TTC549 (cell line): Measurements from ENCODE around the gene CD300LB.
"Not testable (repeated sequence)": the region's sequence is repeated elsewhere in the genome, so short reads cannot be mapped to it uniquely, and the experiment has no call there.

Experiments
- FAIRE-seq: peaks from 2 replicates; lab custom pipeline; 2012; peaks lifted over from hg19 to GRCh38; lab: Jason Lieb, UNC

The CD300LB gene

GRCh38 chr17:74491626-74492025, 39.6 kb downstream of the CD300LB start:
- no peak for FAIRE-seq

GRCh38 chr17:74490716-74491115, 40.6 kb downstream of the CD300LB start:
- no peak for FAIRE-seq

GRCh38 chr17:74488276-74488675, 43.0 kb downstream of the CD300LB start:
- not testable (repeated sequence) for FAIRE-seq

GRCh38 chr17:74485841-74486240, 45.4 kb downstream of the CD300LB start:
- no peak for FAIRE-seq

- FAIRE-seq, result no peak
Measured at GRCh38 chr17:74485022-74485743, 46.1 kb downstream of the CD300LB start.

GRCh38 chr17:74484066-74484465, 47.2 kb downstream of the CD300LB start:
- no peak for FAIRE-seq

GRCh38 chr17:74481621-74482020, 49.7 kb downstream of the CD300LB start:
- FAIRE-seq, result no peak

GRCh38 chr17:74480290-74480689, 51.0 kb downstream of the CD300LB start:
- FAIRE-seq, result no peak

- no peak for FAIRE-seq
Measured at GRCh38 chr17:74478420-74479100, 52.7 kb downstream of the CD300LB start.

GRCh38 chr17:74477411-74477810, 53.9 kb downstream of the CD300LB start:
- FAIRE-seq, result no peak

GRCh38 chr17:74475189-74475588, 56.1 kb downstream of the CD300LB start:
- no peak for FAIRE-seq

- no peak for FAIRE-seq
Measured at GRCh38 chr17:74474043-74474792, 57.1 kb downstream of the CD300LB start.

GRCh38 chr17:74473294-74473693, 58.0 kb downstream of the CD300LB start:
- FAIRE-seq, result no peak

GRCh38 chr17:74472890-74473289, 58.4 kb downstream of the CD300LB start:
- FAIRE-seq, result no peak

GRCh38 chr17:74471341-74471740, 59.9 kb downstream of the CD300LB start:
- no peak for FAIRE-seq
